C1 segment of cervical spinal cord (tissue), 14 donors: ENCODE measurements around the gene GAGE10.
"Not testable (repeated sequence)": the region's sequence is repeated elsewhere in the genome, so short reads cannot be mapped to it uniquely, and the experiment has no call there.

ENCODE experiments used
- DNase-seq, 14 donors: peaks; one replicate each; lab custom pipeline; 2025; lab: John Stamatoyannopoulos, UW

Gene GAGE10

GRCh38 chrX:49322266-49322665 is 18.8 kb downstream of the GAGE10 start:
- DNase-seq, result not testable (repeated sequence)

- DNase-seq, result not testable (repeated sequence)
These were observed 20.3 kb downstream of the GAGE10 start for GRCh38 chrX:49323735-49324134.

DNA sequence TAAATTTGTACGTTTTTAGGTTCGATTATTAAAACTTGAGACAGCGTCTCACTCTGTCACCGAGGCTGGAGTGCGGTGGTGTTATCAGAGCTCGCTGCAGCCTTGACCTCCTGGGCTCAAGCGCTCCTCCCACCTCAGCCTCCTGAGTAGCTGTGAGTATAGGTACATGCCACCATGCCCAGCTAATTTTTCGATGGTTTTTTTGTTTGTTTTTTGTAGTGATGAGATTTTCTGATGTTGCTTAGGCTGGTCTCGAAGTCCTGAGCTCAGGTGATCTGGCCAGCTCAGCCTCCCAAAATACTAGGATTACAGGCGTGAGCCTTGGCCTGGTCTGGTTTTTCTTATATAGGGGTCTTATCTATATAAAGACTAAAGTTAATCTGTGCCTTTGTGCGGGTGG is 27.0 kb downstream of the GAGE10 start:
- not testable (repeated sequence) for DNase-seq

DNA sequence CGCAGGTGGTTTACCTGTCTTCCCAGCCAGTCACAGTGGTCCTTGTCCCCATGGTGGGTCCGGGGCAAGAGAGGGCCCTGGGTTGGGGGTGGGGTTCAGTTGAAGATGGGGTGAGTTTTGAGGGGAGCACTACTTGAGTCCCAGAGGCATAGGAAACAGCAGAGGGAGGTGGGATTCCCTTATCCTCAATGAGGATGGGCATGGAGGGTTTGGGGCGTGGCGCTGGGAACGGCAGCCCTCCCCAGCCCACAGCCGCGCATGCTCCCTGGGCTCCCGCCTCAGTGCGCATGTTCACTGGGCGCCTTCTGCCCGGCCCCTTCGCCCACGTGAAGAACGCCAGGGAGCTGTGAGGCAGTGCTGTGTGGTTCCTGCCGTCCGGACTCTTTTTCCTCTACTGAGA is 27.8 kb downstream of the GAGE10 start, which contains the start of gene GAGE13:
Gene GAGE13, plus strand, starts transcription at position 301 of the 400 bp plus-strand sequence. CDS start 1,156 bp downstream, outside the sequence.
- not testable (repeated sequence) for DNase-seq

GRCh38 chrX:49331841-49332240 is 28.4 kb downstream of the GAGE10 start:
- DNase-seq, result not testable (repeated sequence)

GRCh38 chrX:49341449-49341848 is 38.0 kb downstream of the GAGE10 start:
- DNase-seq, result not testable (repeated sequence)

DNA sequence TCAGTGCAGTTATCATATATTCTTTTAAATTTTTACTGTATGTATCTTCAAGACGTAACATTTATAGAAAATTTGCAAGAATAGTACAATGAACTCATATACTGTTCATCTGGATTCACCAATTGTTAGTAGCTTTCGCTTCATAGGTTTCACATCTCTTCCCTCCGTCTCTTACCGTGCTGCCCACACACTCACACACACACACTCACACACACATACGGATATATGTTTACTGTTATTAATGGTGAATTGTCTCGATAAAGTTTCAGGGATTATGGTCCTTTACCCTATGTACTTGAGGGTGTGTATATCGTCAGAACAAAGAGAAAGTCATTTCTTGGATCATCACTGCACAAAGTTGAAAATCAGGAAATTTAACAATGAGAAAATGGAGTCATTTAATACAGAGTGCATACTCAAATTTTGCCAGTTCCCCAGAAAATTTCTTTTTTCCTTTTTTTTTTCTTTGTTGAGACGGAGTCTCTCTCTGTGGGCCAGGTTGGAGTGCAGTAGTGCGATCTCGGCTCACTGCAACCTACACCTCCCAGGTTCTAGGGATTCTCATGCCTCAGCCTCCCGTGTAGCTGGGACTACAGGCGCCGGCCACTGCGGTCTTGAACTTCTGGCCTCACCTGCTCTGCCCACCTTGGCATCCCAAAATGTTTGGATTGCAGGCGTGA is 41.2 kb downstream of the GAGE10 start:
- not testable (repeated sequence) for DNase-seq

DNA sequence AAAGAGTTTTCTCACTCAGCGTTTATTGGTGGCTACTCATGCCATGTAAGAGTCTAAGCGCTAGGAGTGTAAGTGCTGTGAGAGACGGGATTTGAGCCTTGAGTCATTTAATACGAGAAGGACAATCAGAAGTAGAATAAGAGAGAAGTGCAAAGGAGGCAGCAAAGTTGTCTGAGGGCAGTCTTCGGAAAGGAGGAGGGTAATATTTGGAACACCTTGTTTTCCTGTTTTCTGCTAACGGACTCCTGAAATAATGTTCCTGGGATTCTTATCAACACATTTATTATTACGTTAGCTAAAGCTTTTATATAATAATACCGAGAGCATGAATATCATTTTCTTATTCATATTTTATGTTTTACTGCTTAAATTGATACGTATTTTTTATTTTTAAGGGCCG is 42.0 kb downstream of the GAGE10 start:
- not testable (repeated sequence) for DNase-seq

GRCh38 chrX:49346150-49346549 is 42.7 kb downstream of the GAGE10 start:
- DNase-seq, result not testable (repeated sequence)
